Measurements from ENCODE around the gene TNKS1BP1.

DNA sequence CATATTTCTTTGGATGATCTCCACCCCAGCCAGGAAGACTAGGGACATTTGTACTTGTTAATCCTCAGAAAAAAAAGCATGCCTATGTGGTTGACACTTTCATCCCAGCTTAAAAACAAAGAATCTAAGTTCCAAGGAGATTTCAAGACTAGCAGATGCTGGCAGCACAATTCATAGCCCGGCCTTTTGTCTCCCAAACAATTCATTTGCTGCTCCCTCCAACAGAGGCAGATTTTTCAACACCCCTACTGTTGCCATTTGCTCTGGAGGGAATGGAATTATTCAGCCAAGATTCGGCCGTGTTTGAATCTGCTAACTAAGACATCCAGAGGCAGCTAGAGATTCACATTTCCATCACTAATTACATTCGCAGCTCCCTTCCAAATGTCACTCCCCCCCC is 28.7 kb upstream of the TNKS1BP1 start:
- TF ChIP-seq, protein P1, sequence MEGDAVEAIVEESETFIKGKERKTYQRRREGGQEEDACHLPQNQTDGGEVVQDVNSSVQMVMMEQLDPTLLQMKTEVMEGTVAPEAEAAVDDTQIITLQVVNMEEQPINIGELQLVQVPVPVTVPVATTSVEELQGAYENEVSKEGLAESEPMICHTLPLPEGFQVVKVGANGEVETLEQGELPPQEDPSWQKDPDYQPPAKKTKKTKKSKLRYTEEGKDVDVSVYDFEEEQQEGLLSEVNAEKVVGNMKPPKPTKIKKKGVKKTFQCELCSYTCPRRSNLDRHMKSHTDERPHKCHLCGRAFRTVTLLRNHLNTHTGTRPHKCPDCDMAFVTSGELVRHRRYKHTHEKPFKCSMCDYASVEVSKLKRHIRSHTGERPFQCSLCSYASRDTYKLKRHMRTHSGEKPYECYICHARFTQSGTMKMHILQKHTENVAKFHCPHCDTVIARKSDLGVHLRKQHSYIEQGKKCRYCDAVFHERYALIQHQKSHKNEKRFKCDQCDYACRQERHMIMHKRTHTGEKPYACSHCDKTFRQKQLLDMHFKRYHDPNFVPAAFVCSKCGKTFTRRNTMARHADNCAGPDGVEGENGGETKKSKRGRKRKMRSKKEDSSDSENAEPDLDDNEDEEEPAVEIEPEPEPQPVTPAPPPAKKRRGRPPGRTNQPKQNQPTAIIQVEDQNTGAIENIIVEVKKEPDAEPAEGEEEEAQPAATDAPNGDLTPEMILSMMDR (IDR thresholded peaks at IDR 0.05), result no peak
- TF ChIP-seq EP300 (IDR thresholded peaks at IDR 0.05) (no peak), POLR2A (IDR thresholded peaks at IDR 0.05; ENCODE audit: low read depth) (no peak), POLR2AphosphoS5 (IDR thresholded peaks at IDR 0.05) (no peak)
